SJSA1 (cell line): ENCODE results near the gene SDC3. TPM values are rescaled to one million over a fixed set of nuclear protein-coding genes. Genes with fewer than 3 reads are reported as not detected.
A peak's percentile ranks its signal among the peaks of the same experiment; 100 is the strongest.

Experiments used
- DNase-seq, 2 experiments: peaks; one replicate each; pipeline ENCODE4 v3.0.0-alpha.2; 2015 to 2020; ENCODE audit warnings: low spot score in 2 of 2, low read depth in 1 of 2
- H3K27ac ChIP-seq: fragments of 250-450 bp; sonication (Bioruptor Pico); 2 replicates; pipeline ENCODE4 v1.5.1; 2020; ENCODE audit warnings: mild to moderate bottlenecking, moderate library complexity
- H3K27me3 ChIP-seq: fragments of 250-450 bp; sonication (Bioruptor Pico); replicated peaks from 2 replicates; pipeline ENCODE4 v1.5.1; 2020; ENCODE audit warnings: mild to moderate bottlenecking, moderate library complexity
- H3K36me3 ChIP-seq: fragments of 250-450 bp; sonication (Bioruptor Pico); 2 replicates; pipeline ENCODE4 v1.5.1; 2020; ENCODE audit warnings: mild to moderate bottlenecking
- H3K4me1 ChIP-seq: fragments of 250-450 bp; sonication (Bioruptor Pico); replicated peaks from 2 replicates; pipeline ENCODE4 v1.6.1; 2021; ENCODE audit warnings: mild to moderate bottlenecking
- H3K4me3 ChIP-seq: fragments of 250-450 bp; sonication (Bioruptor Pico); 2 replicates; pipeline ENCODE4 v1.5.1; 2020; ENCODE audit warnings: mild to moderate bottlenecking
- H3K9me3 ChIP-seq: fragments of 250-450 bp; sonication (Bioruptor Pico); replicated peaks from 2 replicates; pipeline ENCODE4 v1.5.1; 2020; ENCODE audit warnings: mild to moderate bottlenecking
- total RNA-seq: library from RNA; depleted of rRNA; stranded (reverse); fragments of >200 nt; shearing (Covaris generic); gene quantifications from 2 replicates; pipeline ENCODE4 v1.2.3, GENCODE V29; 2014

Gene SDC3
- total RNA-seq, 1 experiment from 2014 or later = 43.6 TPM

- H3K27me3 ChIP-seq = no peaks in the 10 kb centered on the region
- H3K4me3 ChIP-seq = no peak overlapping the region
- no peak for DNase-seq
- no peaks in the 10 kb centered on the region for H3K36me3 ChIP-seq
- no peaks in the 10 kb centered on the region for H3K4me1 ChIP-seq
- H3K27ac ChIP-seq = no peak overlapping the region
- no peaks in the 10 kb centered on the region for H3K9me3 ChIP-seq
Observed at GRCh38 chr1:30866594-30866993, 42.0 kb downstream of the SDC3 start.

GRCh38 chr1:30864681-30865080, 43.9 kb downstream of the SDC3 start:
- H3K27me3 ChIP-seq = no peaks in the 10 kb centered on the region
- no peak overlapping the region for H3K4me3 ChIP-seq
- H3K36me3 ChIP-seq = no peaks in the 10 kb centered on the region
- DNase-seq = no peak
- H3K4me1 ChIP-seq = peaks cover 2% of the 10 kb centered on the region
- H3K9me3 ChIP-seq = no peaks in the 10 kb centered on the region
- H3K27ac ChIP-seq = no peak overlapping the region

GRCh38 chr1:30863858-30864604, 44.5 kb downstream of the SDC3 start:
- no peaks in the 10 kb centered on the region for H3K36me3 ChIP-seq
- no peak overlapping the region for H3K27ac ChIP-seq
- DNase-seq = no peak
- peaks cover 8% of the 10 kb centered on the region for H3K4me1 ChIP-seq
- H3K27me3 ChIP-seq = no peaks in the 10 kb centered on the region
- no peak overlapping the region for H3K4me3 ChIP-seq
- H3K9me3 ChIP-seq = no peaks in the 10 kb centered on the region

DNA sequence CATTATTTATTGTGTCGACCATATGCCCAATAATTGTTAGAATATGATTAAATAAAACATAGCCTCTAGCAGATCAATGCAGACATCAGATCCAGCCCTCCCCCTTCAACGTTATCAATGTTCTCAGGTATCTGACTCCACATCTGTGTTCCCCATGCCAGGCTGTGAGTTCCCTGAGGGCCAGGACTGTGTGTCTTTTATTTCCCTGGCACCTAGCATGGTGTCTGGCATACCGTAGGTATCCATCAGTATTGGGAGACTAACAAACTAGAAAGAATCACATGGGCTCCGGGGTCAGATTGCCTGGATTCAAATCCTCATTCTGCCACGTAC, 48.3 kb downstream of the SDC3 start:
- no peak for DNase-seq
- Histone ChIP-seq H3K4me1 (peaks cover 22% of the 10 kb centered on the region), H3K27ac (no peak overlapping the region), H3K9me3 (no peaks in the 10 kb centered on the region), H3K27me3 (no peaks in the 10 kb centered on the region), H3K4me3 (no peak overlapping the region), H3K36me3 (no peaks in the 10 kb centered on the region)

GRCh38 chr1:30857964-30858363, 50.6 kb downstream of the SDC3 start:
- no peak overlapping the region for H3K4me3 ChIP-seq
- no peaks in the 10 kb centered on the region for H3K27me3 ChIP-seq
- H3K27ac ChIP-seq = peak overlapping the region; percentile 47
- no peaks in the 10 kb centered on the region for H3K9me3 ChIP-seq
- DNase-seq = no peak
- no peaks in the 10 kb centered on the region for H3K36me3 ChIP-seq
- H3K4me1 ChIP-seq = peaks cover 22% of the 10 kb centered on the region

DNA sequence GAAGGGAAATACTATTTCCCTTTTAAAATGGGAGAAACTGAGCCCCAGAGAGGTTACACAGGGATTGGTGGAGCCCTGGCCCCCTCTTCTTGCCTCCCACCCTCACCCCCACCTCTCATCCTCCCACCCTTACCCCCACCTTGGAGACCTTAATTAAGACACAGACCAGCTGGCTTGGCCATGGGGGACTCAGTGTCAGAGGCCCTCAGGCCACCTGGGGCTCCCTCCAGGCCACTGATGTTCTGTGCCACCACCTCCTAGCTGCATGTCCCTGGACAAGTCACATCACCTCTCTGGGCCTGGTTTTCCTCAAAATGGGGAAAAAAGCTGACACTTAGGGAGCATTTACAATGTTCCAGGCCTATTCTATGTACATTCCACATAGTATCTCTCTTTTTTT, 51.5 kb downstream of the SDC3 start:
- Histone ChIP-seq H3K9me3 (no peaks in the 10 kb centered on the region), H3K27me3 (no peaks in the 10 kb centered on the region), H3K4me3 (no peak overlapping the region), H3K4me1 (peaks cover 22% of the 10 kb centered on the region), H3K36me3 (no peaks in the 10 kb centered on the region), H3K27ac (no peak overlapping the region)
- DNase-seq = no peak

GRCh38 chr1:30856260-30856790, 52.2 kb downstream of the SDC3 start:
- Histone ChIP-seq H3K4me3 (no peak overlapping the region), H3K27ac (no peak overlapping the region)
- DNase-seq = no peak

DNA sequence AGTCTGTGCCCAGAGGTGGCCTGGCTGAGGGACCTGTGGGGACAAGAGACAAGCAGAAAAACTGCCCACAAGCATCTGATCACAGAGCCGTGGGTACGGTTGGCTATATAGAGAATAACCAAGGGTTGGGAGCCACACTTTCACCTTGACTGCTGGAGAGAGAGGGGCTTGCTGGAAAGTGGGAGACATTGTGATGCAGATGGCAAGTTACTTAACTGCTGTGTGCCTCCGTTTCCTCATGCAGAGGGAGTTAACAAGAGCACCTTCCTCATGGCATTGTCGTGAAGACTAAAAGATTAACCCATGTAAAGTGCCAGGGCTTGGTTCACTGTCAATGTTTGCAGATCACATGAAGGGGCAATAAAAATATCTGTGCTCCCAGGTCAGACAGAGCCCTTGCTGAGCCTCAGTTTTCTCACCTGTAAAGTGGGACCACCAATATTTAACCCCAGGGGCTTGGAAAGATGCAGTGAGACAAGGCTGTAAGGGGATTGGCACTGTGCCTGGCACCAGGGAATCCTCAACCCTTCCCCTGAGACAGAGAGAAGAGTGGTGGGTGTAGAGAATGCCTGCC, 52.8 kb downstream of the SDC3 start:
- no peak for DNase-seq
- no peak overlapping the region for H3K27ac ChIP-seq
- H3K4me1 ChIP-seq = peaks cover 22% of the 10 kb centered on the region
- no peaks in the 10 kb centered on the region for H3K27me3 ChIP-seq
- H3K4me3 ChIP-seq = no peak overlapping the region
- H3K36me3 ChIP-seq = no peaks in the 10 kb centered on the region
- no peaks in the 10 kb centered on the region for H3K9me3 ChIP-seq

More at GRCh38 chr1:30856260-30856790, 52.2 kb downstream of the SDC3 start:
- no peaks in the 10 kb centered on the region for H3K36me3 ChIP-seq
- H3K27me3 ChIP-seq = no peaks in the 10 kb centered on the region
- H3K9me3 ChIP-seq = no peaks in the 10 kb centered on the region
- peaks cover 22% of the 10 kb centered on the region for H3K4me1 ChIP-seq

GRCh38 chr1:30853350-30853749, 55.2 kb downstream of the SDC3 start:
- H3K4me1 ChIP-seq = peaks cover 6% of the 10 kb centered on the region
- no peaks in the 10 kb centered on the region for H3K27me3 ChIP-seq
- H3K9me3 ChIP-seq = no peaks in the 10 kb centered on the region
- H3K36me3 ChIP-seq = no peaks in the 10 kb centered on the region
- H3K4me3 ChIP-seq = no peak overlapping the region
- no peak overlapping the region for H3K27ac ChIP-seq
- no peak for DNase-seq

DNA sequence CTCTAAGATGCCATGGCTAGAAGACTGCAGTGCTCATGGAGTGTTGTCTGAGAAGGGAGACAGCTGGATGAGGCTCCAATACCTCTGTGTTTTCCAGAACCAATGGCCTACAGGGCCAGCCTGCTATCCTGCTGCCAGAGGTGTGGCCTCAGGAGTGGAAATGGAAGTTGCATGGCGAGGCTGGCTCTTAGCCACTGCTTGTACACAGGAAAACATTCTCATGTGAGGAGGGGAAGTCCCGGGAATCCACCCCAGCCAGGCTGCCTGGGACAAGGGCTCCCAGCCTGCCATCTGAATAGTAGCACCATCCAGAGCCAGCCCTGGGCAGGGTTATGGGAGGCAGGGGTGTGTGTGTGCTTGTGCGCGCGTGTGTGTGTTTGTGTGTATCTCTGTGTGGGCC, 56.5 kb downstream of the SDC3 start:
- Histone ChIP-seq H3K36me3 (no peaks in the 10 kb centered on the region), H3K4me1 (peaks cover 9% of the 10 kb centered on the region), H3K27ac (no peak overlapping the region), H3K27me3 (no peaks in the 10 kb centered on the region), H3K4me3 (no peak overlapping the region), H3K9me3 (no peaks in the 10 kb centered on the region)
- DNase-seq = no peak

GRCh38 chr1:30851286-30851685, 57.3 kb downstream of the SDC3 start:
- Histone ChIP-seq H3K36me3 (no peaks in the 10 kb centered on the region), H3K4me3 (no peak overlapping the region), H3K4me1 (peaks cover 13% of the 10 kb centered on the region), H3K27ac (no peak overlapping the region), H3K9me3 (no peaks in the 10 kb centered on the region), H3K27me3 (no peaks in the 10 kb centered on the region)
- no peak for DNase-seq

- H3K27me3 ChIP-seq = no peaks in the 10 kb centered on the region
- peaks cover 13% of the 10 kb centered on the region for H3K4me1 ChIP-seq
- no peak overlapping the region for H3K27ac ChIP-seq
- no peaks in the 10 kb centered on the region for H3K36me3 ChIP-seq
- no peaks in the 10 kb centered on the region for H3K9me3 ChIP-seq
- H3K4me3 ChIP-seq = no peak overlapping the region
- no peak for DNase-seq
Observed at GRCh38 chr1:30850607-30851006, 58.0 kb downstream of the SDC3 start.

DNA sequence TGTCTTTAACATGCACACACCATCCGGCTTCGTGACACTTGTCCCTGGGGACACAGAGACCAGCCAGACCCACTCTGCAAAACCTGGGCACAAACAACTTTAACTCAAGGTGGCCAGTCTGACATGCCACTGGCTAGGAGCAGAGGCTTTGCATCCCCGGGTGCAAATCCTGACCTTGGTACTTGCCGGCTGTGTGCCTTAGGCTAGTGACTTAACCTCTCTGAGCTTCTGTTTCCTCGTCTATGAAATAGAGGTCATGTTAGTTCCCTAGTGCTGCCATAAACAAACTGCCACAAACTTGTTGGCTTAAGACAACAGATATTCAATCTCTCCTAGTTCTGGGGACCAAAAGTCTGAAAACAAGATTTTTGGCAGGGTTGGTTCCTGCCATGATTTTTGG, 60.4 kb downstream of the SDC3 start:
- Histone ChIP-seq H3K36me3 (no peaks in the 10 kb centered on the region), H3K4me1 (peaks cover 13% of the 10 kb centered on the region), H3K27me3 (no peaks in the 10 kb centered on the region), H3K9me3 (no peaks in the 10 kb centered on the region), H3K4me3 (no peak overlapping the region), H3K27ac (no peak overlapping the region)
- no peak for DNase-seq

DNA sequence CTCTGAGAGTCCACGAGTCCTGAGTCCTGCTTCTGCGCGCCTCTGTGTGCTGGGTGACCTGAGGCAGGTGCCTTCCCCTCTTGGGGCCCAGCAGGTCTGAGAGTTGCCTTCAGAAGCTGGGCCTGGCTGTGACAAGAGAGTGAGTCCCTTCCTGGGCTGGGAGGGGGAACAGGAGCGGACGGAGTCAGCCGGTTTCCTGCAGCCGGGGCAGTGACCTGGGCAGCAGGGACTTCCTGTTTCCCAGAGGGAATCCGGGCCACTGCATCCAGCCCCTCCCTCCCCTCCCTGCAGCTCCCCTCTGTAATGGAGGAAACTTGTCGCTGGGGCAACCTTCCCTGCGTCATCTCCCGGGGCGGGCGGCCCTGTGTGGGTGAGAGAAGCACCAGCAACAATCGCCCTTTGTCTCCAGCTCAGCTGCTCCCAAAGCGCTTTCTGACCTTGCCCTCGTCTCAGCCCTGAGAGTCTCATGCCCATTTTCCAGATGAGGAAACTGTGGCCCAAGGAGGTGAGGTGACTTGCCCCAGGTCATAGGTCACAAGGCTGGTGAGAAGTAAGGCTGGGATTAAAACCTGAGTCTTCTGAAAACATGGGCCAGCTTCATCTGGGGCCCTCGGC, 61.1 kb downstream of the SDC3 start:
- Histone ChIP-seq H3K4me3 (no peak overlapping the region), H3K27me3 (no peaks in the 10 kb centered on the region), H3K9me3 (no peaks in the 10 kb centered on the region), H3K4me1 (peaks cover 13% of the 10 kb centered on the region), H3K36me3 (no peaks in the 10 kb centered on the region), H3K27ac (0 out of 2 replicates have a peak overlapping the region, but pooled peaks have one; percentile 10)
- DNase-seq = peak; percentile 34 to 61
